ENCODE measurements around the gene MRPS18B. TPM values are rescaled to one million over a fixed set of nuclear protein-coding genes. Genes with fewer than 3 reads are reported as not detected.

The MRPS18B gene
- total and polyA plus RNA-seq, 5 donors from 2014 or later, result 19.0 to 165 (median 141) TPM

DNA sequence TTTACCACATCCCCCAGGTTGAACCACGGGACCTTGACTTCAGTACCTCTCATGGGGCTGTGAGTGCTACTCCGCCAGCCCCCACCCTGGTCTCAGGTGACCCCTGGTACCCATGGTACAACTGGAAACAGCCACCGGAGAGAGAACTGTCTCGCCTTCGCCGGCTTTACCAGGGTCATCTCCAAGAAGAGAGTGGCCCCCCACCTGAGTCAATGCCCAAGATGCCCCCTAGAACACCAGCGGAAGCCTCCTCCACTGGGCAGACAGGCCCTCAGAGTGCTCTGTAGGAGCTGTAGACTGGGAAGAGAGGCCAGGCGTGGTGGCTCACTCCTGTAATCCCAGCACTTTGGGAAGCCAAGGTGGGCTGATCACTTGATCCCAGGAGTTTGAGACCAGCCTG lies 7.9 kb downstream of the MRPS18B start:
- Histone ChIP-seq H3K36me3 (ENCODE audit: control insufficient read depth, insufficient read depth, low read length) (peaks cover 46% of the 10 kb centered on the region), H3K27me3 (ENCODE audit: control insufficient read depth, insufficient read depth, low read length) (no peaks in the 10 kb centered on the region), H3K9me3 (ENCODE audit: control insufficient read depth in 2 of 2, low read length in 2 of 2) (no peaks in the 10 kb centered on the region), H3K4me3 (ENCODE audit: low read depth, low read length) (no peak overlapping the region), H3K4me1 (ENCODE audit: control insufficient read depth, insufficient read depth, low read length, poor library complexity, severe bottlenecking) (peaks cover 17% of the 10 kb centered on the region), H3K27ac (ENCODE audit: insufficient read depth, low read length, poor library complexity, severe bottlenecking) (no peak overlapping the region)
- peaks cover 12% of the 10 kb centered on the region for H3K36me3 Mint-ChIP-seq
- H3K9me3 Mint-ChIP-seq, result no peaks in the 10 kb centered on the region
- peaks cover 6 to 31% (median 16%) of the 10 kb centered on the region in 4 donors for H3K4me1 Mint-ChIP-seq
- ATAC-seq (ENCODE audit: low read depth in 2 of 2), result no peak
- no peaks in the 10 kb centered on the region for H3K27me3 Mint-ChIP-seq
- DNase-seq, result no peak
- H3K4me3 Mint-ChIP-seq, result peak overlapping the region in 2 of 4 donors; percentile 42 to 61
- peak overlapping the region in 1 of 3 donors; percentile 98 for H3K27ac Mint-ChIP-seq

DNA sequence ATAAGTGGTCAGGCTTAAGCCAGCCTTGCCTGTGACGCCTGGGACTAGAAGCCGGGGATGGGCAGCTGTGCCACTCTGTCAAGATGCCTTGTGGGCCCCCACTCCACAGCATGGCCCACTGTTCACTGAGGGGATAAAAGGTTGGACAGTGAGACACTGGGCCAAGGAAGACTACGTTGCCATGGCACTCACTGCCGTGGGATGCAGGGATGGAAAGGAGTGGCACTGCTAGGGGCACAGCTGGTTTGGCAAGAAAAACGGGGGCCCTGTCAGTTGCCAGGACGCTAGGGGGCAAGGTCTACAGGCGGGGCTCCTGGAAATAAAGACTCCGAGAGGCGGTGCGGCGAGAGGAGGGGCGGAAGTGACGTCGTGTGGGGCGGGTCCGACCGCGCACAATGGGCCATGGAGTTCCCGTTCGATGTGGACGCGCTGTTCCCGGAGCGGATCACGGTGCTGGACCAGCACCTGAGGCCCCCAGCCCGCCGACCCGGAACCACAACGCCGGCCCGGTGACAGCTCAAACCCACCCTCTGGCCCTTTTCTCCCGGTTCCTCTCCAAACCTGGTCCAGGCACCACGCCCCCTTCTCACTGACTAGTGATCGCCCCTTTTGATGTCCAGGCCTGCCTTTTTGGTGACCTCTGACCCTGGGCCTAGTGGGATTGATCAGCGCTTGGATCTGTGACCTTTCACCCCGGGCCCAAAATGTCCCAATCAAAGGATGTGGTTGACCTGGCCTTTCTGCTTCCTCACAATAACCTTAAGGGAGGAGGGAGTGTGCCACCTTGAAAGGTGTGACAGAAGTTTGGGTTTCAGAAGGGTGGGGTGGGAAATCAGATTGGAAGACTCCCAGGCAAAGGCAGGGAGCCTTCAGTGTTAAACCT lies 9.1 kb downstream of the MRPS18B start, which contains the start of gene ATAT1:
Gene ATAT1 (plus strand): TSS at position 391 of the 883 bp plus-strand sequence.
- peak within 1 kb of the TSS; percentile 92 to 98 (median 97) for H3K27ac Mint-ChIP-seq
- H3K4me1 Mint-ChIP-seq, result peaks cover 6 to 29% (median 15%) of the 10 kb centered on the region in 4 donors
- ATAC-seq (ENCODE audit: low read depth in 2 of 2) (peak; percentile 97), DNase-seq (peak; percentile 87 to 89 (median 88))
- peaks cover 17% of the 10 kb centered on the region for H3K4me1 ChIP-seq (ENCODE audit: control insufficient read depth, insufficient read depth, low read length, poor library complexity, severe bottlenecking)
- H3K36me3 Mint-ChIP-seq, result peaks cover 16% of the 10 kb centered on the region
- no peaks in the 10 kb centered on the region for H3K9me3 Mint-ChIP-seq
- H3K4me3 Mint-ChIP-seq, result peak within 1 kb of the TSS; percentile 91 to 92 (median 91)
- H3K27ac ChIP-seq (ENCODE audit: insufficient read depth, low read length, poor library complexity, severe bottlenecking), result peak within 1 kb of the TSS; percentile 90
- peaks cover 37% of the 10 kb centered on the region for H3K36me3 ChIP-seq (ENCODE audit: control insufficient read depth, insufficient read depth, low read length)
- no peaks in the 10 kb centered on the region for H3K27me3 ChIP-seq (ENCODE audit: control insufficient read depth, insufficient read depth, low read length)
- H3K27me3 Mint-ChIP-seq, result no peaks in the 10 kb centered on the region
- peak within 1 kb of the TSS; percentile 65 for H3K4me3 ChIP-seq (ENCODE audit: low read depth, low read length)
- H3K9me3 ChIP-seq (ENCODE audit: control insufficient read depth in 2 of 2, low read length in 2 of 2), result no peaks in the 10 kb centered on the region

DNA sequence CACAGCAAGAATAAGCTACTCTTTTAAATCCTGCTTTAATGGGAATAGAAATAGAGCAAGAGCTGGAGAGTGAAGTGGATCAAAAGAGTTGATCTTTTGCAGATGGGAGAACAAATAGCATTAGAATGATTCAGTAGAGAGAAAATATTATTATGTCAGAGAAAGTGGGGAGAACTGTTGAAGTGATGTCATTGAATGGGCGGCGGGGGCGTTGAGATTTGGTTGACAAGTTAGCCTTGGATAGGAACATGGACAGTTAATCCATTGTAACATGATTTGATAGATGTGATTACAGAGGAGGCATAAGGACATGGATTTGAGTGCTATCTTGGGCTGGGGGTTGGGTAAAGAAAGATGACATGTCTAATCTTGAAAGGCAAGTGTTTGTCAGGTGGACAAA lies 18.2 kb downstream of the MRPS18B start:
- Histone ChIP-seq H3K27me3 (ENCODE audit: control insufficient read depth, insufficient read depth, low read length) (no peaks in the 10 kb centered on the region), H3K9me3 (ENCODE audit: control insufficient read depth in 2 of 2, low read length in 2 of 2) (no peaks in the 10 kb centered on the region), H3K4me1 (ENCODE audit: control insufficient read depth, insufficient read depth, low read length, poor library complexity, severe bottlenecking) (no peaks in the 10 kb centered on the region), H3K27ac (ENCODE audit: insufficient read depth, low read length, poor library complexity, severe bottlenecking) (no peak overlapping the region), H3K4me3 (ENCODE audit: low read depth, low read length) (no peak overlapping the region), H3K36me3 (ENCODE audit: control insufficient read depth, insufficient read depth, low read length) (peaks cover 3% of the 10 kb centered on the region)
- DNase-seq, result no peak
- H3K9me3 Mint-ChIP-seq, result no peaks in the 10 kb centered on the region
- H3K4me1 Mint-ChIP-seq, result peaks cover 0 to 4% (median 1%) of the 10 kb centered on the region in 4 donors
- no peaks in the 10 kb centered on the region for H3K27me3 Mint-ChIP-seq
- peaks cover 29% of the 10 kb centered on the region for H3K36me3 Mint-ChIP-seq
- no peak for ATAC-seq (ENCODE audit: low read depth in 2 of 2)
- H3K27ac Mint-ChIP-seq, result peak overlapping the region in 2 of 3 donors; percentile 52 to 92
- no peak overlapping the region for H3K4me3 Mint-ChIP-seq

DNA sequence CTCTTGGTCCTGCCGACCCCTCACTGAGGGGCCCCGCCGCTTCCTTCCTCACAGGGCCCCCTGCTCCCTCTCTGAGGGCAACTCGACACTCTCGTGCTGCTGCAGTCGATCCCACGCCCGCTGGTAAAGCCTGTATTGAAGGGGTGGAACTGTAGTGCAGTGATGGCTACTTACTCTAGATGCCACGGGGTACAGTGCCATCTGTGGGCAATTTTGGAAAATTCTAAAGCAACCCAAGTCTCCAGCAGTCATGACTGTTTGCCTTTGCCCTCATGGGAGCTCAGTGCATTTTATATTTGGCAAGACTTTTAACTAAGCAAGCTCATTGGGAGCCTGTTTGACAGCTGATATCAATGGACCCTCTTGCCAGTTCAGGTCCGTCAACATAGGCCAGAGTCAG lies 22.8 kb downstream of the MRPS18B start:
- Mint-ChIP-seq H3K27ac (no peak overlapping the region), H3K27me3 (no peaks in the 10 kb centered on the region), H3K36me3 (peaks cover 17% of the 10 kb centered on the region), H3K4me1 (peaks cover 2 to 15% (median 6%) of the 10 kb centered on the region in 4 donors), H3K9me3 (no peaks in the 10 kb centered on the region), H3K4me3 (peak overlapping the region in 1 of 4 donors; percentile 58)
- H3K36me3 ChIP-seq (ENCODE audit: control insufficient read depth, insufficient read depth, low read length), result peaks cover 3% of the 10 kb centered on the region
- DNase-seq, result peak in 1 of 3 donors; percentile 32
- no peaks in the 10 kb centered on the region for H3K9me3 ChIP-seq (ENCODE audit: control insufficient read depth in 2 of 2, low read length in 2 of 2)
- no peak overlapping the region for H3K27ac ChIP-seq (ENCODE audit: insufficient read depth, low read length, poor library complexity, severe bottlenecking)
- H3K4me3 ChIP-seq (ENCODE audit: low read depth, low read length), result no peak overlapping the region
- no peaks in the 10 kb centered on the region for H3K27me3 ChIP-seq (ENCODE audit: control insufficient read depth, insufficient read depth, low read length)
- H3K4me1 ChIP-seq (ENCODE audit: control insufficient read depth, insufficient read depth, low read length, poor library complexity, severe bottlenecking), result no peaks in the 10 kb centered on the region
- no peak for ATAC-seq (ENCODE audit: low read depth in 2 of 2)

DNA sequence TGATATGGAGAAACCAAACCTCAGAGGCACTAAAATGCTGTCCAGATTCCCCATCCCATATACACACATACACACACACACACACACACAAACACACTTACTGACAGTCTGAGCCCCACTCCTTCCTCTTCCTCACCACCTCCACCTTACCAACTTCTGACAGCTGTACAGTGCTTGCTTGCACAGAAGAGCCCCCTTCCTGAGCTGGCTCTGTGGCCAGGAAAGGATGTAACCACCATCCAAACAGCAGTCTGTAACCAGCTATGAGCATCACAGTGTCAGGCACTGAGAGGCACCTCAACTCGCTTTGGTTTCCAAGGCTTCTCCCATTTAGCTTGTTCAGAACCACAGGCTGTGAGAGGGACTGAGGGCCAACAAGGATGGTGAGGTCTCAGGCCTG lies 23.4 kb downstream of the MRPS18B start:
- H3K36me3 Mint-ChIP-seq, result peaks cover 16% of the 10 kb centered on the region
- H3K27ac Mint-ChIP-seq, result peak overlapping the region in 1 of 3 donors; percentile 74
- H3K27me3 ChIP-seq (ENCODE audit: control insufficient read depth, insufficient read depth, low read length), result no peaks in the 10 kb centered on the region
- H3K27me3 Mint-ChIP-seq, result no peaks in the 10 kb centered on the region
- H3K4me3 ChIP-seq (ENCODE audit: low read depth, low read length), result no peak overlapping the region
- peak in 1 of 2 donors; percentile 39 for ATAC-seq (ENCODE audit: low read depth in 2 of 2)
- peak in 1 of 3 donors; percentile 25 for DNase-seq
- H3K36me3 ChIP-seq (ENCODE audit: control insufficient read depth, insufficient read depth, low read length), result peaks cover 3% of the 10 kb centered on the region
- peaks cover 6 to 20% (median 9%) of the 10 kb centered on the region in 4 donors for H3K4me1 Mint-ChIP-seq
- H3K9me3 ChIP-seq (ENCODE audit: control insufficient read depth in 2 of 2, low read length in 2 of 2), result no peaks in the 10 kb centered on the region
- H3K4me3 Mint-ChIP-seq, result peak overlapping the region in 1 of 4 donors; percentile 58
- H3K4me1 ChIP-seq (ENCODE audit: control insufficient read depth, insufficient read depth, low read length, poor library complexity, severe bottlenecking), result no peaks in the 10 kb centered on the region
- no peaks in the 10 kb centered on the region for H3K9me3 Mint-ChIP-seq
- no peak overlapping the region for H3K27ac ChIP-seq (ENCODE audit: insufficient read depth, low read length, poor library complexity, severe bottlenecking)

DNA sequence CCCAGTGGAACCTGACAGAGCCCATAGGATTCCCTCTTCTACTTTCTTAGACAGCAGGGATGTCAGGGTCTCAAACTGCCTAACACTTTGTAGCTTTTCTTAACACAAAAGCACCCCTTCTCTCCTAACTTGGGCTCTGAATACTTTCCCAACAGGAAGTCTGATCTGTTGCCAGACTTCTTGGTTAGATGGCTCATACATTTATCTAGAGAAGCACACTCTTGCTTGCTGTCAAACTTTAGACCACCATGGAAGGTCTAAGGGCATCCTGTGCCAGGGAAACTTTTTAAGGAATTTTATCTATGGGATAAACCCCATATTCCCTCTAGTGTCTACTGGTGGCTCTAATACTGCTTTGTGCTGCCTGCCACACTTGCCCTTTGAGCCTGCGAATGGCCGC lies 26.0 kb downstream of the MRPS18B start:
- no peak for ATAC-seq (ENCODE audit: low read depth in 2 of 2)
- peaks cover 12 to 36% (median 20%) of the 10 kb centered on the region in 4 donors for H3K4me1 Mint-ChIP-seq
- no peak overlapping the region for H3K27ac Mint-ChIP-seq
- no peak for DNase-seq
- Histone ChIP-seq H3K4me3 (ENCODE audit: low read depth, low read length) (no peak overlapping the region), H3K36me3 (ENCODE audit: control insufficient read depth, insufficient read depth, low read length) (peaks cover 3% of the 10 kb centered on the region), H3K9me3 (ENCODE audit: control insufficient read depth in 2 of 2, low read length in 2 of 2) (no peaks in the 10 kb centered on the region), H3K27ac (ENCODE audit: insufficient read depth, low read length, poor library complexity, severe bottlenecking) (no peak overlapping the region), H3K4me1 (ENCODE audit: control insufficient read depth, insufficient read depth, low read length, poor library complexity, severe bottlenecking) (peaks cover 13% of the 10 kb centered on the region), H3K27me3 (ENCODE audit: control insufficient read depth, insufficient read depth, low read length) (no peaks in the 10 kb centered on the region)
- no peak overlapping the region for H3K4me3 Mint-ChIP-seq
- H3K27me3 Mint-ChIP-seq, result no peaks in the 10 kb centered on the region
- peaks cover 17% of the 10 kb centered on the region for H3K36me3 Mint-ChIP-seq
- no peaks in the 10 kb centered on the region for H3K9me3 Mint-ChIP-seq

DNA sequence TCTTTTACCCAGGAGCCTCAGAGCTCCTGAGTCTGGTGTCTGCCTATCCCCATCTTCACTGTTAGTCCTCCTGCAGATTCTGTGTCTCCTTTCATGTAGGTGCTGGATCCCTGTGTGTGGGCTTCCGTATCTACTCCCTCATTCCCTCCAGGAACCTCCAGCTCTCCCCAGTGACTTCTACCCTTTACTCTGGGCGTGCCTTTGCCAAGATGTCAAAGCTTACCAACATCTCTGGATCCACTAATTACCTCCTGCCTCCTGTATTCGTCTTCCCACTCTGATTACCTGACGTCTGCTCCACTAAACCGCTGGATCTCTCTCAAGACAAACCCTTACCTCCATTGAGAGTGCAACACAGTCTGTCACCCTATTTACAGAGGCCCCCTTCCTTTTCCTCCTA lies 27.1 kb downstream of the MRPS18B start:
- no peaks in the 10 kb centered on the region for H3K9me3 Mint-ChIP-seq
- peak overlapping the region in 2 of 4 donors; percentile 3 to 11 for H3K4me3 Mint-ChIP-seq
- H3K4me1 Mint-ChIP-seq, result peaks cover 12 to 37% (median 20%) of the 10 kb centered on the region in 4 donors

More for the DNA sequence above, 27.1 kb downstream of the MRPS18B start:
- peaks cover 3% of the 10 kb centered on the region for H3K36me3 ChIP-seq (ENCODE audit: control insufficient read depth, insufficient read depth, low read length)
- Mint-ChIP-seq H3K27ac (peak overlapping the region in 1 of 3 donors; percentile 64), H3K27me3 (no peaks in the 10 kb centered on the region), H3K36me3 (peaks cover 17% of the 10 kb centered on the region)
- H3K27ac ChIP-seq (ENCODE audit: insufficient read depth, low read length, poor library complexity, severe bottlenecking), result no peak overlapping the region
- no peaks in the 10 kb centered on the region for H3K27me3 ChIP-seq (ENCODE audit: control insufficient read depth, insufficient read depth, low read length)
- ATAC-seq (ENCODE audit: low read depth in 2 of 2), result no peak
- no peaks in the 10 kb centered on the region for H3K9me3 ChIP-seq (ENCODE audit: control insufficient read depth in 2 of 2, low read length in 2 of 2)
- peaks cover 13% of the 10 kb centered on the region for H3K4me1 ChIP-seq (ENCODE audit: control insufficient read depth, insufficient read depth, low read length, poor library complexity, severe bottlenecking)
- no peak overlapping the region for H3K4me3 ChIP-seq (ENCODE audit: low read depth, low read length)
- no peak for DNase-seq
